ENCODE measurements around the gene BCDIN3D. TPM values are rescaled to one million over a fixed set of nuclear protein-coding genes. Genes with fewer than 3 reads are reported as not detected.

Gene BCDIN3D
- polyA plus RNA-seq, 1 donor (not counting 4 experiments of a cell fraction or from before 2014, with no cell fraction given) = 3.7 TPM

DNA sequence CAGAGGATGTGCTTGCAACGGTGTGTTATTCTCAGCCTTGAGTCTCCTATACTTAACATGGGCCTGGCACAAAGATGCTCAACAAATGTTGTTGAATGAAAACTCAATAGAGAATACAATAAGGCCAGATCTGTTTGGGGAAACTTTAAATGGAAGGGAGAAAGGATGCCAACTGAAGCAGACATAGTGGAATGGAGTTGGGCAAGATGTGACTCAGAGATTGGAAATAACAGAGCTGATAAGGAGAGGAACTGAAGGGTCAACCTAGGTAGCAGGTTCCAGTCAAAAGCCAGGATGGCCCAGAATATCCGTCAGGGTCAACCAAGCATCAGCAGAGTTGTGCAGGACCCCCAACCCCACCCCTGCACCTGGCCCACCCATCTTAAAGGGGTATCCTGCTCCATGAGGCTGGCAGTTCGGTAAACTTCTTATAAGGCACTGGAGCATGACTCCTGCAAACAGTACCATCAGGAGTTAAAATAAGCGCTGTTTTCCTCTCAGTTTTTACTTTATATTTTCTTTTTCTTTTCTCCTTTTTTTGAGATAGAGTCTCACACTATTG lies 1.1 kb upstream of the BCDIN3D start:
- Histone ChIP-seq H3K4me3 (ENCODE audit: control insufficient read depth in 2 of 3, extremely low read depth in 1 of 3, insufficient read depth in 2 of 3, low read depth in 1 of 3, low read length in 3 of 3) (no peak overlapping the region), H3K36me3 (ENCODE audit: control insufficient read depth in 2 of 2, extremely low read depth in 1 of 2, insufficient read depth in 2 of 2, low read length in 2 of 2) (no peaks in the 10 kb centered on the region), H3K4me2 (ENCODE audit: control insufficient read depth, extremely low read depth, insufficient read depth, low read depth, low read length) (peak overlapping the region; percentile 93), H3K9me1 (ENCODE audit: control insufficient read depth, extremely low read depth, insufficient read depth, low read length) (no peaks in the 10 kb centered on the region), H3K79me2 (ENCODE audit: control insufficient read depth, insufficient read depth, low read length) (peaks cover 7% of the 10 kb centered on the region), H2AFZ (ENCODE audit: control insufficient read depth, low read length) (no peak overlapping the region), H3K27me3 (ENCODE audit: control insufficient read depth, extremely low read depth, insufficient read depth, low read length) (no peaks in the 10 kb centered on the region), H3K9me3 (ENCODE audit: control insufficient read depth, low read depth, low read length) (no peaks in the 10 kb centered on the region), H3K4me1 (ENCODE audit: control insufficient read depth, extremely low read depth, insufficient read depth, low read length) (peaks cover 14% of the 10 kb centered on the region), H3K27ac (ENCODE audit: control insufficient read depth, insufficient read depth, low read length) (no peak overlapping the region), H3K9ac (ENCODE audit: control insufficient read depth, extremely low read depth, insufficient read depth, low read length) (no peak overlapping the region), H4K20me1 (ENCODE audit: control insufficient read depth, extremely low read depth, insufficient read depth, low read length) (no peaks in the 10 kb centered on the region)
- FAIRE-seq (no peak), DNase-seq (ENCODE audit: low read depth, low spot score) (no peak)
- dilution Hi-C loops (cut with MboI; ENCODE audit: extremely low pct_ligation_motif_present, low sequenced_read_pairs) = no loop called here
- TF ChIP-seq CTCF (optimal IDR thresholded peaks at IDR 0.05 in 1 of 3, IDR thresholded peaks at IDR 0.05 in 1 of 3, conservative IDR thresholded peaks at IDR 0.05 in 1 of 3; ENCODE audit: extremely low read depth in 1 of 3, insufficient read depth in 2 of 3, low read length in 3 of 3) (no peak), EZH2 (IDR thresholded peaks at IDR 0.05; ENCODE audit: low read length) (no peak)

- Histone ChIP-seq H3K79me2 (ENCODE audit: control insufficient read depth, insufficient read depth, low read length) (peaks cover 7% of the 10 kb centered on the region), H3K27me3 (ENCODE audit: control insufficient read depth, extremely low read depth, insufficient read depth, low read length) (no peaks in the 10 kb centered on the region), H3K9me1 (ENCODE audit: control insufficient read depth, extremely low read depth, insufficient read depth, low read length) (no peaks in the 10 kb centered on the region), H3K9ac (ENCODE audit: control insufficient read depth, extremely low read depth, insufficient read depth, low read length) (peak overlapping the region; percentile 97), H3K36me3 (ENCODE audit: control insufficient read depth in 2 of 2, extremely low read depth in 1 of 2, insufficient read depth in 2 of 2, low read length in 2 of 2) (no peaks in the 10 kb centered on the region), H3K4me2 (ENCODE audit: control insufficient read depth, extremely low read depth, insufficient read depth, low read depth, low read length) (peak overlapping the region; percentile 93), H2AFZ (ENCODE audit: control insufficient read depth, low read length) (peak overlapping the region; percentile 68), H4K20me1 (ENCODE audit: control insufficient read depth, extremely low read depth, insufficient read depth, low read length) (no peaks in the 10 kb centered on the region), H3K9me3 (ENCODE audit: control insufficient read depth, low read depth, low read length) (no peaks in the 10 kb centered on the region), H3K27ac (ENCODE audit: control insufficient read depth, insufficient read depth, low read length) (peak overlapping the region; percentile 95), H3K4me1 (ENCODE audit: control insufficient read depth, extremely low read depth, insufficient read depth, low read length) (peaks cover 14% of the 10 kb centered on the region), H3K4me3 (ENCODE audit: control insufficient read depth in 2 of 3, extremely low read depth in 1 of 3, insufficient read depth in 2 of 3, low read depth in 1 of 3, low read length in 3 of 3) (peak overlapping the region; percentile 62 to 92 (median 89))
- DNase-seq (ENCODE audit: low read depth, low spot score) (no peak), FAIRE-seq (no peak)
- dilution Hi-C loops (cut with MboI; ENCODE audit: extremely low pct_ligation_motif_present, low sequenced_read_pairs) = no loop called here
- TF ChIP-seq CTCF (optimal IDR thresholded peaks at IDR 0.05 in 1 of 3, IDR thresholded peaks at IDR 0.05 in 1 of 3, conservative IDR thresholded peaks at IDR 0.05 in 1 of 3; ENCODE audit: extremely low read depth in 1 of 3, insufficient read depth in 2 of 3, low read length in 3 of 3) (no peak), EZH2 (IDR thresholded peaks at IDR 0.05; ENCODE audit: low read length) (no peak)
Observed at GRCh38 chr12:49843411-49843810, 505 bp upstream of the BCDIN3D start.

Data from keratinocyte (primary cell).